Measurements from ENCODE around the gene DCC.
A peak's percentile ranks its signal among the peaks of the same experiment; 100 is the strongest.

DCC gene

DNA sequence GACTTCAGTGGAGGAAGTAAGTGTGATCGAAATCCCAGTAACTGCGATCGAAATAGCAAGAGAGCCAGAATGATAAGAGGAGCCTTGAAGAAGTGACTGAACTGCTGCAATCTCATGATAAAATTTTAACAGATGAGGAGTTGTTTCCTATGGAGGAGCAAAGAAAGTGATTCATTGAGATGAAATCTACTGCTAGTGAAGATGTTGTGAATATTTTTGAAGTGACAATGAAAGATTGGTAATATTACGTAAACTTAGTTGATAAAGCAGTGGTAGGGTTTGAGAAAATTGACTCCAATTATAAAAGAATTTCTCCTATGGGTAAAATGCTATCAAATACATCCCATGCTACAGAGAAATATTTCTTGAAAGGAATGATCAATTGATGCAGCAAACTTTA lies 1103.8 kb downstream of the DCC start:
- no peak overlapping the region for H4K8ac ChIP-seq (ENCODE audit: low read length)
- H2BK5ac ChIP-seq (ENCODE audit: low read depth, low read length, poor library complexity, severe bottlenecking) = no peak overlapping the region
- 94% methylated on average over 4 of the region's 4 CpGs for WGBS
- no peak overlapping the region for H3K23ac ChIP-seq (ENCODE audit: low read length in 2 of 2)
- no peaks in the 10 kb centered on the region for H3K27me3 ChIP-seq (ENCODE audit: control insufficient read depth in 1 of 2, insufficient read depth in 1 of 2, low read length in 2 of 2)
- H3K4me3 ChIP-seq (ENCODE audit: insufficient read depth in 1 of 2, low read depth in 1 of 2, low read length in 2 of 2) = no peak overlapping the region
- H3K18ac ChIP-seq (ENCODE audit: low read depth in 1 of 2, low read length in 2 of 2) = no peak overlapping the region
- H3K79me1 ChIP-seq (replicated peaks; ENCODE audit: low read length, poor library complexity, severe bottlenecking) = no peaks in the 10 kb centered on the region
- no peak for DNase-seq
- no peak overlapping the region for H3K27ac ChIP-seq (ENCODE audit: low read length, poor library complexity, severe bottlenecking)
- H3K9ac ChIP-seq (ENCODE audit: low read length) = no peak overlapping the region
- no peak overlapping the region for H3K4me2 ChIP-seq (ENCODE audit: low read length, poor library complexity, severe bottlenecking)
- no peaks in the 10 kb centered on the region for H3K9me3 ChIP-seq (ENCODE audit: control insufficient read depth, low read length)
- no peak overlapping the region for H2AK5ac ChIP-seq (ENCODE audit: low read length, severe bottlenecking)
- no peak overlapping the region for H2BK15ac ChIP-seq (ENCODE audit: low read depth, poor library complexity, severe bottlenecking)
- no peak overlapping the region for H2BK12ac ChIP-seq (ENCODE audit: low read length in 2 of 2)
- H3K14ac ChIP-seq (ENCODE audit: low read length in 2 of 2) = no peak overlapping the region
- H3K36me3 ChIP-seq (ENCODE audit: control insufficient read depth in 1 of 2, insufficient read depth in 2 of 2, low read depth in 1 of 2, low read length in 2 of 2) = no peaks in the 10 kb centered on the region
- H2BK120ac ChIP-seq (ENCODE audit: low read depth, low read length) = no peak overlapping the region
- H3K4me1 ChIP-seq (ENCODE audit: control insufficient read depth, insufficient read depth, low read depth, low read length) = no peaks in the 10 kb centered on the region
- no peak overlapping the region for H2AFZ ChIP-seq (ENCODE audit: low read depth, low read length)
- no peak overlapping the region for H3K4ac ChIP-seq (ENCODE audit: low read depth in 1 of 2, low read length in 2 of 2)
- H4K91ac ChIP-seq (ENCODE audit: low read length) = no peak overlapping the region

DNA sequence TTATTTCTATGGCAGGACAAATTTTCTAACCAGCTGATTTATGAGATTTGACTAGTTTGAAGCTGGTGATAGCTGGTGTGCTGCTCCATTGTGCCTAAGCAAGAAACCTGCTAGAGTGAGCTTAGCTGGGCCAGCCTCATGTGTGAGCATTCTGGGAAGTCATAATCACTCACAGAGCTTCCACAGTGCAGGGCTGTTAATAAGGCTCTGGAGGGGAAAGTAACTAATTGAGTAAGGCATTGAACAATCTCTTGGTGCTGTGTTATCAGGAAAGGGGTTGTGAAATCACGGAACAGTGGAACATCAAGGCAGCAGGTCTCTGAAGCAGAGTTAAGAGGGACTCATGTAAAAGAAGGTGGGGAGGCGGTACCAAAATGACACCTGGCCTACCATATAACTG lies 1111.9 kb downstream of the DCC start:
- Histone ChIP-seq H3K4me1 (ENCODE audit: control insufficient read depth, insufficient read depth, low read depth, low read length) (no peaks in the 10 kb centered on the region), H3K27me3 (ENCODE audit: control insufficient read depth in 1 of 2, insufficient read depth in 1 of 2, low read length in 2 of 2) (no peaks in the 10 kb centered on the region), H4K8ac (ENCODE audit: low read length) (no peak overlapping the region), H2BK12ac (ENCODE audit: low read length in 2 of 2) (no peak overlapping the region), H3K18ac (ENCODE audit: low read depth in 1 of 2, low read length in 2 of 2) (no peak overlapping the region), H3K9me3 (ENCODE audit: control insufficient read depth, low read length) (peaks cover 3% of the 10 kb centered on the region), H3K27ac (ENCODE audit: low read length, poor library complexity, severe bottlenecking) (no peak overlapping the region), H3K79me1 (replicated peaks; ENCODE audit: low read length, poor library complexity, severe bottlenecking) (no peaks in the 10 kb centered on the region), H3K9ac (ENCODE audit: low read length) (no peak overlapping the region), H3K14ac (ENCODE audit: low read length in 2 of 2) (no peak overlapping the region), H2AFZ (ENCODE audit: low read depth, low read length) (no peak overlapping the region), H2AK5ac (ENCODE audit: low read length, severe bottlenecking) (no peak overlapping the region), H3K4me2 (ENCODE audit: low read length, poor library complexity, severe bottlenecking) (no peak overlapping the region), H3K4me3 (ENCODE audit: insufficient read depth in 1 of 2, low read depth in 1 of 2, low read length in 2 of 2) (no peak overlapping the region), H3K36me3 (ENCODE audit: control insufficient read depth in 1 of 2, insufficient read depth in 2 of 2, low read depth in 1 of 2, low read length in 2 of 2) (no peaks in the 10 kb centered on the region), H2BK15ac (ENCODE audit: low read depth, poor library complexity, severe bottlenecking) (no peak overlapping the region), H3K23ac (ENCODE audit: low read length in 2 of 2) (no peak overlapping the region), H3K4ac (ENCODE audit: low read depth in 1 of 2, low read length in 2 of 2) (no peak overlapping the region), H4K91ac (ENCODE audit: low read length) (no peak overlapping the region), H2BK120ac (ENCODE audit: low read depth, low read length) (no peak overlapping the region), H2BK5ac (ENCODE audit: low read depth, low read length, poor library complexity, severe bottlenecking) (no peak overlapping the region)
- no CpG with 5 or more reads among the region's 2 CpGs for WGBS
- DNase-seq = no peak

DNA sequence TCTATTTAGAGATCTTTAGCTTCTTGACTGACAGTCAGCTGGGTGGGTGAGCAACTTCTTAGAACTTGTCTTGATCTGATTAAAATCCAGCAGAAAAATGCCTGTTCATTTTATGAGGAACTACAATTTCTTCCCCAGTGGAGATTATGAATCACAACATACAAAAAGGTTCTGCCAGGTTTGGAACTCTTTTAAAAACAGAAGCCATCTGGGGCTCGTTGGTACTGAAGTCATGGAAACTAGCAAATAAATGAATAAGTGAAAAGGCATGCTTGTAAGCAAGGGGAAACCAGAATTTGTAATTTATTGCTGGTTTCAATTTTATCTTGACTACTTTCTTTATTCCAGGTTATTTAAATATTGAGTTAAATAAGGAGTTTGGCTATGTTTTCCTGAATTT lies 1117.1 kb downstream of the DCC start:
- no peak overlapping the region for H3K9ac ChIP-seq (ENCODE audit: low read length)
- H2AK5ac ChIP-seq (ENCODE audit: low read length, severe bottlenecking) = no peak overlapping the region
- H2AFZ ChIP-seq (ENCODE audit: low read depth, low read length) = no peak overlapping the region
- H3K4ac ChIP-seq (ENCODE audit: low read depth in 1 of 2, low read length in 2 of 2) = no peak overlapping the region
- no peaks in the 10 kb centered on the region for H3K79me1 ChIP-seq (replicated peaks; ENCODE audit: low read length, poor library complexity, severe bottlenecking)
- no peak overlapping the region for H4K91ac ChIP-seq (ENCODE audit: low read length)
- H3K4me3 ChIP-seq (ENCODE audit: insufficient read depth in 1 of 2, low read depth in 1 of 2, low read length in 2 of 2) = no peak overlapping the region
- no peak overlapping the region for H4K8ac ChIP-seq (ENCODE audit: low read length)
- peak; percentile 32 for DNase-seq
- H3K18ac ChIP-seq (ENCODE audit: low read depth in 1 of 2, low read length in 2 of 2) = no peak overlapping the region
- H3K4me2 ChIP-seq (ENCODE audit: low read length, poor library complexity, severe bottlenecking) = no peak overlapping the region
- H2BK120ac ChIP-seq (ENCODE audit: low read depth, low read length) = no peak overlapping the region
- no peaks in the 10 kb centered on the region for H3K4me1 ChIP-seq (ENCODE audit: control insufficient read depth, insufficient read depth, low read depth, low read length)
- no peaks in the 10 kb centered on the region for H3K36me3 ChIP-seq (ENCODE audit: control insufficient read depth in 1 of 2, insufficient read depth in 2 of 2, low read depth in 1 of 2, low read length in 2 of 2)
- H3K27me3 ChIP-seq (ENCODE audit: control insufficient read depth in 1 of 2, insufficient read depth in 1 of 2, low read length in 2 of 2) = no peaks in the 10 kb centered on the region
- no peak overlapping the region for H3K23ac ChIP-seq (ENCODE audit: low read length in 2 of 2)
- no peak overlapping the region for H3K14ac ChIP-seq (ENCODE audit: low read length in 2 of 2)
- no peak overlapping the region for H2BK5ac ChIP-seq (ENCODE audit: low read depth, low read length, poor library complexity, severe bottlenecking)
- peaks cover 5% of the 10 kb centered on the region for H3K9me3 ChIP-seq (ENCODE audit: control insufficient read depth, low read length)
- H2BK15ac ChIP-seq (ENCODE audit: low read depth, poor library complexity, severe bottlenecking) = no peak overlapping the region
- H3K27ac ChIP-seq (ENCODE audit: low read length, poor library complexity, severe bottlenecking) = no peak overlapping the region
- WGBS = 8% methylated on average over 1 of the region's 1 CpG
- no peak overlapping the region for H2BK12ac ChIP-seq (ENCODE audit: low read length in 2 of 2)

DNA sequence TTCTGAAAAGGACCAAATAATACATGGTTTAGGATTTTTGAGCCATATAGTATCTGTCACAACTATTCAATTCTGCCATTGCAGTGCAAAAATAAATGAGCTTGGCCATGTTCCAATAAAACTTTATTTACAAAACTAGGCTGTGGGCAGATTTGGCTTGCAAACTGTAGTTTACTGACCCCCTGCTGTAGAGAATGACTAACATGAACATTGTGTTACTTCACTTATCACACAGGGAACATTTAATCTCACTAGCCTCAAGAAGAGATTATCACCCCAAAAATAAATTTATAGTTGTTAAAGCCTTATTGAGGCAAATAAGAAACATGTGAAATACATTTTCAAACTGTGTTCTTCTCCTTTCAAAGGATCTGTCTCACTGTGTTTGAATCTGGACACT lies 1118.3 kb downstream of the DCC start:
- H3K27ac ChIP-seq (ENCODE audit: low read length, poor library complexity, severe bottlenecking) = no peak overlapping the region
- H3K4me2 ChIP-seq (ENCODE audit: low read length, poor library complexity, severe bottlenecking) = no peak overlapping the region
- no peak overlapping the region for H2BK15ac ChIP-seq (ENCODE audit: low read depth, poor library complexity, severe bottlenecking)
- H3K14ac ChIP-seq (ENCODE audit: low read length in 2 of 2) = no peak overlapping the region
- H2BK12ac ChIP-seq (ENCODE audit: low read length in 2 of 2) = no peak overlapping the region
- H4K8ac ChIP-seq (ENCODE audit: low read length) = no peak overlapping the region
- H3K4me1 ChIP-seq (ENCODE audit: control insufficient read depth, insufficient read depth, low read depth, low read length) = no peaks in the 10 kb centered on the region
- peaks cover 5% of the 10 kb centered on the region for H3K9me3 ChIP-seq (ENCODE audit: control insufficient read depth, low read length)
- H3K27me3 ChIP-seq (ENCODE audit: control insufficient read depth in 1 of 2, insufficient read depth in 1 of 2, low read length in 2 of 2) = no peaks in the 10 kb centered on the region
- no peak overlapping the region for H2AFZ ChIP-seq (ENCODE audit: low read depth, low read length)
- no peak overlapping the region for H3K4ac ChIP-seq (ENCODE audit: low read depth in 1 of 2, low read length in 2 of 2)
- H2BK120ac ChIP-seq (ENCODE audit: low read depth, low read length) = no peak overlapping the region
- H3K23ac ChIP-seq (ENCODE audit: low read length in 2 of 2) = no peak overlapping the region
- H2AK5ac ChIP-seq (ENCODE audit: low read length, severe bottlenecking) = no peak overlapping the region
- no peaks in the 10 kb centered on the region for H3K36me3 ChIP-seq (ENCODE audit: control insufficient read depth in 1 of 2, insufficient read depth in 2 of 2, low read depth in 1 of 2, low read length in 2 of 2)
- DNase-seq = no peak
- no peak overlapping the region for H2BK5ac ChIP-seq (ENCODE audit: low read depth, low read length, poor library complexity, severe bottlenecking)
- H3K79me1 ChIP-seq (replicated peaks; ENCODE audit: low read length, poor library complexity, severe bottlenecking) = no peaks in the 10 kb centered on the region
- H4K91ac ChIP-seq (ENCODE audit: low read length) = no peak overlapping the region
- H3K18ac ChIP-seq (ENCODE audit: low read depth in 1 of 2, low read length in 2 of 2) = no peak overlapping the region
- H3K4me3 ChIP-seq (ENCODE audit: insufficient read depth in 1 of 2, low read depth in 1 of 2, low read length in 2 of 2) = no peak overlapping the region
- no peak overlapping the region for H3K9ac ChIP-seq (ENCODE audit: low read length)

All from mesenchymal stem cell (in vitro differentiated cells and primary cell).